Right ventricle myocardium inferior (tissue), 1 donor: ENCODE data around the gene RPS19BP1. TPM values are rescaled to one million over a fixed set of nuclear protein-coding genes. Genes with fewer than 3 reads are reported as not detected.
"Not testable (repeated sequence)": the region's sequence is repeated elsewhere in the genome, so short reads cannot be mapped to it uniquely, and the experiment has no call there.

Source experiments
- ATAC-seq: fragments of 200-7000 bp; cut with Tn5 transposase; one replicate; pipeline ENCODE4 v1.9.1; 2020; ENCODE audit warnings: mild to moderate bottlenecking, moderate library complexity
- DNase-seq: peaks from one replicate; pipeline ENCODE4 v3.0.0; 2021; ENCODE audit errors: missing footprints
- intact Hi-C: fragments of 100-400 bp; cut with DNase I; formaldehyde crosslinking; loops from one replicate; pipeline ENCODE4 v1.11.0; 2022
- total RNA-seq: library from RNA; stranded (reverse); fragmentation: NEBNext Ultra II Directional; extraction: Animal tissue kit (Norgen Biotek cat#: 25700); gene quantifications from one replicate; pipeline ENCODE4 v1.2.1, GENCODE V29; 2021
- donor health status: DM: no; HTN: yes; CAD: no; lungs with severe emphysema.

RPS19BP1 gene
- total RNA-seq, 1 donor from 2014 or later, result 61.9 TPM

DNA sequence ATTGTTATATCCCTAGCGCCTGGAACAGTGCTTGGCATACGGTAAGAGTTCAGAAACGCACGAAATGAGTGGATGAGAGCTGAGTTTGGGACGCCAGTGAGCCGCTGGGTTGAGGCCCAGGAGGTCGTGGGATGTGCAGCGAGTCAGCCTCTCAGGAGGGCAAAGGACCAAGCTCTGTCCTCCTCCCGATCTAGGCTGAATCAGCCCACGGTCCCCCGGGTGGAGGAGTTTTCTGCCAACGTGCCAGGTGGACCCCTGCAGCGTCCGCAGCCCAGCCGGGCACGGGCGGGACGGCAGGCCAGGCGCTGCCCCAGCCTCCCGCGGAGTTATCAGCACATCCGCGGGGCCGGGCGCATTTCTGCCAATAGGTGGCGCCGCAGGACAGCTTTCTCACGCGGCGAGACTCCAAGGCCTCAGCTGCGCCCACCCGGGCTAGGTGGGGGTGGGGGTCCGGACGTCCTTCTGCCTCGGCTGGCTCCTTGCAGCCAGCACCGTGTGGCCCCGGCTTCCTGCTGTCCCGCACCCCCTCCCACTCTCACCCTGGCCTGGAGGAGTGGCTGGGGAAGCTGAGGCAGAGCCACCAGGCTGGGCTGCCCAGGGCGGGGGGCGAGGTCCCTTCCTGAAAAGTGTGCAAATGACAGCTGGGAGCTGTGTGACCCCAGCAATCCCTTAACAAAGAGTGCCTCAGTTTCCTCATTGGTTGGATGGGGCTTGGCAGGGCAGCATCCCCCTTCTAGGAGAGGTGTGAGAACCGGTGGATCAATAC, 2.2 kb upstream of the RPS19BP1 start:
- DNase-seq (peak; percentile 95), ATAC-seq (peak; percentile 27)
- intact Hi-C loops, result loop anchor here (2.0 to 5.0 kb wide), 3 partner anchors 217 to 812 kb away; partner anchors contain the start of genes ADSL and RPL3

DNA sequence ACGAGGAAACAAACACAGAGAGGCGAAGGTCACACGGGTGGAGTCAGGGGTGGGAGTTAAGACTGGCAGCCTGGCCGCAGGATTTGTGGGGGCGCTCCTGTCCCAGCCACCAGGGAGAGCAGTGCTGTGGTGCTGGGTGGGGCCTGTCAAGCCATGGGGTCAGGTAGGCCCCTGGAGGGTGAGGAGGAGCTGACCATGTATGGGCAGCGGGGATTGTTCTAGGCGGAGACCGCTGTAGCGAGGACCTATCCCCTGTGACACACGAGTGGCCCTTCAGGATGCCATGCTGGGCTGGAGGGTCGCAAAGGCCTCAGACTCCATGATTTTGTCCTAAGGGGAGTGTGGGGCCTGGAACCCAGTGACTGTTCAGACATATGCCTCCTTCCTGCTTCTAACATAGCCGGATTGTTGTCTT, 1.6 kb upstream of the RPS19BP1 start:
- ATAC-seq (no peak), DNase-seq (peak; percentile 58)
- intact Hi-C loops, result loop anchor here (2.0 to 5.0 kb wide), 3 partner anchors 217 to 813 kb away; partner anchors contain the start of genes ADSL and RPL3

DNA sequence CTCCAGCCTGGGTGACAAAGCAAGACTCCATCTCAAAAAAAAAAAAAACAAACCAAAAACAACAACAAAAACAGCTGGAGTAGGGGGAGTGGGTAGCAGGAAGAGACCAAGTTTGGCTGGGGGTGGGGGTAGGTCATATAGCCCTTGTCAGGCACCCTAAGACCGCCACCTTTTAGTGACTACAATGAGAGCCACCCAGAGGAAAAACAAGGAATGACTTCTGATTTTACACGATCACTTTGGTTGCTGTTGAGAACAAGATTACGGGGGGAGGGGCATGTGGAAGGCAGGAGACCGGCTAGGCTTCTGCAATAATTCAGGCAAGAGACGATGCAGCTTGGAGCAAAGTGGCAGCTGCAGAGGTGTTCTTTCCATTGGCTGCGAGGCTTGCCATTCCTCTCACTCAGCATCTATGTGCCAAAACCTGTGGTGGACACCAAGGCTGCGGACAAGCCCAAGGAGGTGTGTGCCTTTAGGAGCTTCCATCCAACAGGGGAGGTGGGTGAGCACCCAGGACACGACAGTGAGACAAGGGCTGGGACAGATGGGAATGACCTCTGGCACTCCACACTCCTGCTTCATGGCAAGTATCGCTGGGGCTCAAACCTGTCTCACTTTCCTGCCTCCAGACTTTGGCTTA, 1.7 kb downstream of the RPS19BP1 start:
- DNase-seq (peak; percentile 28), ATAC-seq (no peak)
- intact Hi-C loops, result loop anchor here (5.0 kb wide), 2 partner anchors 214 to 511 kb away; partner anchors contain the start of gene RPL3

DNA sequence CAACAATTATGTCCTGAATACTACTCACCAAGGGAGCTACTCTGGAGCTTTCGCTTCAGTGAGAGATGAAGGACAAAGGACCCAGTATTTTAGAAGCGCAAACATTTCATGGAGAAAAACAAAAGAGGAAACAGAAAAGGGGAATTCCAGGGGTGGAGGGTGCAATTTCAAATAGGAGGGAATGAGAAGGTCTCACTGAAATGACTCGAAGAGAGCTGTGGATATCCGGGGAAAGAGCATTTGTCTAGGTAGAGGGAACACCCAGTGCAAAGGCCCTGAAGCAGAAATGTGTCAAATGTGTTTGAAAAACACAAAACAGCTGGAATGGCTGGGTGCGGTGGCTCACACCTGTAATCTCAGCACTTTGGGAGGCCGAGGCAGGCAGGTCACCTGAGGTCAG, 2.4 kb downstream of the RPS19BP1 start:
- DNase-seq (no peak), ATAC-seq (no peak)
- intact Hi-C loops, result loop anchor here (5.0 kb wide), 2 partner anchors 213 to 512 kb away; partner anchors contain the start of gene RPL3

DNA sequence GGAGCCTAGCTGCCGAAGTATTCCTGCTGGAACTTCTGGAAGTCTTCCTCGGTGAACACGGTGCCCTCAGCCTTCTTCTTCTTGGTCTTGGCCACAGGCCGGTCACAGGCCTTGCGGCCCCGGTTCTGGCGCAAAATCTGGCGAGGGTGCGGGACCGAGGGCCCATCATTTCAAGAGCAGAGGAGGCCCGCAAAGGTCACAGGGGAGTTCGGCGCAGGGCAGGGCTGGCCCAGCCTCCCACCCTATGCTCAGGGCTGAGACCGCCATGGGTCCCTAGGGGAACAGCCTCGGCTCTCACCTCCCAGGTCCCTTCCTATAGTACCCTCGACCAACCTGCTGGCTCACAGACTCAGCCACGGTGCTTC, 3.1 kb downstream of the RPS19BP1 start:
- intact Hi-C loops, result loop anchor here (5.0 to 10.0 kb wide), 3 partner anchors 37 to 377 kb away; partner anchors contain the start of gene CBX7
- DNase-seq, result peak; percentile 69
- no peak for ATAC-seq

DNA sequence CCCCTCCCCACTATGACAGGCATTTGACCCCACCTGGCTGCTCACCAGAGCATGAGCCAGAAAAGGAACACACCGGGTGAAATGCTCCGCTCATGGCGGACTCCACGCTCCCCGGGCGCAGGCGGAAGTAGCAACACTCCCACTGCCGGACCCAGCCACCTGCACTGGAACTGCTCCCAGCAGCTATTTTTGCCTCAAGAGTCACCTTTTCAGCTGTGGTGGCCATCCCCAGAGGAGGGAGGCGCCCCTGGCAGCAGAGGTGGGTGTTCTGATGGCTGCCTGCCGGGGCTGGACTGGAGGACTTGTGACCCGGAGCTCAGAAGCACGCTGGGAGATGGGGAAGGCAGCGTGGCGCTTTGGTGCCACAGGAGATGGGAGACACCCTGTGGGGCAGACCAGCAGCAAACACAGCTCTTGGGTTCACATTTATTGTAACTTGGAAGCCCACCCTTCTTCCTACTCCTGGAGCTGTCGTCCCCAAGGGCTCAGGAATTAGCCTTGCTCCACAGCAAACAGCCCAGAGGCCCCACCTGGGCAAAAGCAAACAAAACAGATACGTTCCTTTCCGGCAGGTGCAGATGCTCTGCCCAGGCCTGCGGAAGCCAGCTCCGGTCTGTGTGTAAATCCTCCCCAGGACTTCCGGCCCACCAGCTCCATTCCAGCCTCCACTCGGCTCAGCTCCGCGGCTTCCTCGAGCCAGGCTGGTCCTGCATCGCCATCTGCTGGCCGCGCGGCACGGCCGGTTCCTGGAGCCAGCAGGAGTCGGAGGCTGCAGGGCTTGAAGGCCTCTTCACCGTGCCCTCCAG, 3.7 kb downstream of the RPS19BP1 start:
- intact Hi-C loops, result loop anchor here (5.0 to 10.0 kb wide), 3 partner anchors 37 to 377 kb away; partner anchors contain the start of gene CBX7
- ATAC-seq (peak; percentile 51), DNase-seq (peak; percentile 95)

DNA sequence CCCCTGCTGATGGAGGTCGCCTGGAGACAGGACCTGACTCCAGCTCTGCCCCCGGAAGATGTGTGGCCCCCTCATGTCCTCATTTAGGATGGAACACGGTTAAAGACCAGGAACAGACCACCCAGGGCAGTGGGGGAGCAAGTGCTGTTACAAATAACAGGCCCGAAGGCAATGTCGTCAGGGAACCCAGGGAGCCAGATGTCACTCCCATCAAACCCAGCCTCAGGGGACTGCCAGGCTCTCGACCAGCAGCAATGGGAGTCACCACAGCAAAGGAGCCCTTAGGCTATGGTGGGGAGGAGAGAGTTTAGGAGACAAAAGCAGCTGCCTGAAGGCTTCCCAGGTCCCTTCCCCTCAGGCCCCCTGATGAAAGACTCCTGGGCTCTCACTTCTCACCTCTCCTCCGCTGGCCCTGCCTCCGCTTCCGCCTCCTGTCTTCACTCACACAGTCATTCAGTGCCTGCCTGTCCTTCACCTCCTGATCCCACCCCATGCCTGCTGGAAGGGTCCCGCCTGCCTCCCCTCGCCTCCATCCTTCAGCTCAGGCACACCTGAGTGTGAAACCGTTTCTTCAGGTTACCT, 4.4 kb downstream of the RPS19BP1 start:
- ATAC-seq (no peak), DNase-seq (no peak)
- intact Hi-C loops, result loop anchor here (5.0 to 10.0 kb wide), 3 partner anchors 36 to 376 kb away; partner anchors contain the start of gene CBX7

DNA sequence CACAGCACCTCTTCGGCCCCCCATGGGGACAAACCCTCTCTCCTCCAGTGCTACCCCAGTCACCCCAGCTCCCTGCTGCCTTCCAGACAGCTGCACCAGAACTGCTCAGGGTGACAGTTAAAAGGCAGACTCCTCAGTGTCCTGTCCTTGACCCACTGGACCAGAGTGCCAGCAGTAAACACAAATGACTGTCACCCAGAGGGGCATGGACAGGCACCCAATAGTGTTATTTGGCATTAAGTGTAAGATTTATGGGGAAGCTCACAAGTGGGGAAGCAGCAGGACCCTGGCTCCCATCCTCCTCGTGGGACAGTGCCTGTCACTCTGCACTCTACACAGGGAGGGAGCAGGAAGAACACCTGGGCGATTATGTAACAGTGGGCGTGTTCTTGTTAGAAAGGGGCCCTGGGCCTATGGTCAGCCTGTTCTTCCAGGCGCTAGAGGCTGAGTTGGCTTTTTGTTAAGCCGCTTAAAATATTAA, 5.0 kb downstream of the RPS19BP1 start:
- DNase-seq, result no peak
- ATAC-seq, result no peak
- intact Hi-C loops, result loop anchor here (2.0 to 10.0 kb wide), 4 partner anchors 35 to 375 kb away; partner anchors contain the start of gene CBX7

DNA sequence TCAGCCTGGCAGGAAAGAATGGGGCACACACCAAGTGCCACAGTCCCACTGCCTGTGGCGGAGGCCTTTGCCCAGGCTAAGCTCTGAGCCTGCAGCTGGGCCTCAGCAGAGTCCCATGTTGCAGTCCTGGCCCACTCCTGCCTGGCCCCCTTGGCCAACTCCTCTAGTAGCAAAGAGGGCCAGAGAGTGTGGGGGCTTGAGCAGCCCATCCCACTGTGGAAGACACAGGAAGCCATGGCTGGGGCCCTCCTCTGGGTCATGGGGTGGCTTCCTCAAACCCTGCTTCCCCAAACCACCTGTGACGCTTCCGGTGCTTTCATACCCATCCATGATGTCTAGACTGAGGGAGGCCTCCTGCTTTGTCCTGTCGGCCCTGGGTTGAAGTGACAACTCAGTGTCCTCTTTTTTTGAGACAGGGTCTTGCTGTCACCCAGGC, 5.8 kb downstream of the RPS19BP1 start:
- ATAC-seq, result no peak
- intact Hi-C loops, result loop anchor here (2.0 to 10.0 kb wide), 4 partner anchors 34 to 374 kb away; partner anchors contain the start of gene CBX7
- DNase-seq, result no peak

DNA sequence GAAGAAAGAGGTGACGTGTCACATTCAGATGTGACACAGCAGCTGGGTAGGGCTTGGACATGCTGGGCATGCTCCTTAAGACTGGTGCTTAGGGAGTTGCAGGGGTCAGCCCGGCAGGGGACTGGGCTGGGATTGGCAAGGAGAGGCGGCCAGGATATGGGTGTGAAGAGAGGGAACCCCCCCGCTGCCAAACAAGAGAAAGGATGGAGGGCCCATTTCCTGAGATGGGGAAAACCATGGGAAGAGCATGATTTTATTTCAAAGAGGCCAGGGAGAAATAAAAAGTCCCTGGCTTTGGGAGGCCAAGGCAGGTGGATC, 6.9 kb downstream of the RPS19BP1 start:
- intact Hi-C loops, result loop anchor here (5.0 to 10.0 kb wide), 3 partner anchors 33 to 373 kb away; partner anchors contain the start of gene CBX7
- ATAC-seq (no peak), DNase-seq (no peak)

DNA sequence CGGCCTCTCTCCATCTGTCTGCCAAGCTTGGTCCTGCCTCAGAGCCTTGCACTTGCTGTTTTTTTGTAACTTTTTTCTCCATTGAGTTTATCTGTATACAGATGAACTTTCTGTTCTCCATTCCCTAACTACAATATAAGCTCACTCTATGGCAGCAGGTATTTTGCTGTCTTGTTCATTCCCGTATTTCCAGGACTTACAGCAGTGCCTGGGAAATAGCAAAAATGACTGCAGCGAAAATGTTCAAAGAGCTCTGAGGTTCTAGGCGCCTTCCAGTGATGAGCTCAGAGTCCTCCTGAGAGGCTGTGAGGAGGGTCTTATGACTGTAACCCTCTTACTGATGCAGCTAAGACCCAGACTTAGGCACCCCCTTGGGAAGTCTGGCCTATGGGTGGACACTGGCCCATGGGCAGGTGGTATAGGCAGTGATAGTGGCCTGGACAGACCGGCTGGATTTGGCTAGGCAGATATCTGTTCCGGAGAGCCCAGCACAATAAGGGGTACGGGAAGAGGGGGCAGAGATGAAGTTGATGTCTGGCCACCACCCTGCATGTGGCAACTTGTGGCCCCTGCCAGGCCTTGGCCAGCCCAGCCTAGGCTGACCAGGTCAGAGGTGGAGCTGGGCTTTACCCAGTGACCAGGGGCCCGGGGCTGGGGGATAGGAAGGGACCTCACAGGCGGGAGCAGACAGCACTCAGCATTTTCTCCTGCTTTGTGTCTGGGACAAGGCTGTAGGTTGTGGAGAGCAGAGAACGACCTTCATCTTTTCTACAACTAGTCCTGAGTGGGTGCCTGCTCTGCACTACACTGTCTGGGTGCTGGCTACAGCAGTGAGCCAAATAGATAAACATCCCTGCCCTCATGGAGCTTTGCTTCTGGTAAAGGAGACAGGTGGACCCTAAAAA, 7.5 kb downstream of the RPS19BP1 start:
- intact Hi-C loops, result loop anchor here (5.0 to 10.0 kb wide), 3 partner anchors 33 to 373 kb away; partner anchors contain the start of gene CBX7
- no peak for DNase-seq
- ATAC-seq, result no peak

DNA sequence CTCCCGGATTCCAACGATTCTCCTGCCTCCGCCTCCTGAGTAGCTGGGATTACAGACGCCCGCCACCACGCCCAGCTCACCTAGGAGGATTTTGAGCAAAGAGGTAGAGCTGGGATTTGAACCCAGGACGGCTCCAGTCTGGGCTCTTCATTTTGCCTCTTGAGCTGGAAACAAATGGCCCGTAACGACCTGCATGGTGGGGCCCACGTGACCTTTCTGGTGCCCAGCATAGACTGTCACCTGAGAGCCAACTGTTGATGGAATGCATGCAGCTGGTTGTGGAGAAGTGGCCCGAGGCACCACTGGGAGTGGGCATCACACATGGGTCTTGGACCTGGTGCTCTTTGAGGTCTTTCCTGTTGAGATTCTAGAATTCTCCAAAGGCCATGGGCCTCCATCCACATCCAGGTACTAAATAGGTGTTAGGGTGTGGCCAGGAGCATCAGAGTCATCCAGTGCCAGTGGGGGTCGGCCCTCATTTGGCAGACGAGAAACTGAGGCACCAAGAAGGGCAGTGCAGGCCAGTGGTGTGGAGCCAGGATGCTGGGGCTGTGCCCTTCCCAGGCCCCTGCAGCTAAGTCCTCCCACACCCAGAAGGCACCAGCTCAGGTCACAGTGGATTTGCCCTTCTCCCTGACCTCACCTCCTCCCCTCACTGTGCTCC, 8.3 kb downstream of the RPS19BP1 start:
- no peak for ATAC-seq
- intact Hi-C loops, result loop anchor here (10.0 kb wide), 1 partner anchor 349 kb away; no protein-coding TSS in a partner anchor
- no peak for DNase-seq

DNA sequence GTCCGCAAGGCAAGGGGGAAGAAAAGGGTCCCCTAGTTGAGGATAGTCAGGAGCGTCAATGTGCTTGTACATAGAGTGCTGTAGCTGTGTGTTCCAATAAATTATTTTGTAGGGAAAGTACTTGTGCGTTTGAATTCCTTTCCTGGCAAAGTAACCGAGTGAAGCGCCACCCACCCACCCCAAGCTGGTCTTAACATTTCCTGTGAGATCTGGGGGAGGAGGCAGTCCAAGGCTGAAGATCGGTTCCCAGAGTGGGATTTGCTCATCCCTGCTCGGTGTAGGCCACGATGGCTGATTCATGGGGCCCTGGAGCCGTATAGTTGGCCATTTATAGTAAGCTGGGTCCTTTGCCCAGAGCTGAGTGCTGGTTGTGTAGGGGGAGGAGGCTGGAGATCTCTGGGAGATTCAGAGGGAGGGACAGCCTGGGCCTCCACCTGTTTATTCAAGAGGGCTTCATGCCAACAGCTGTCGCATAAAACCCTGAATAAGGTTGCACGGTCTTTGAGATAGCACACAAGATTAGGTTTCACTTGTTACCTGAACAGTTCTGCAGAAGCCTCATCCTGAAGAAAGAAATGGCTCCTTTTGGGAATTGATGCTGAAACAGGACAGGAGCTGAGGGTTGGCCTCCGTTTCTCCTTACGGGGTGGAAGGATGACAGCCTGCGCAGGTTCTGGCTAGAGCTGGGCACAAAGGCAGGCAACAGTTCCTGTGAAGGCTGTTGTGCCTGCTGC, 9.8 kb downstream of the RPS19BP1 start:
- intact Hi-C loops, result loop anchor here (1.0 to 10.0 kb wide), 2 partner anchors 123 to 348 kb away; partner anchors contain the start of gene TAB1
- DNase-seq, result no peak
- no peak for ATAC-seq

DNA sequence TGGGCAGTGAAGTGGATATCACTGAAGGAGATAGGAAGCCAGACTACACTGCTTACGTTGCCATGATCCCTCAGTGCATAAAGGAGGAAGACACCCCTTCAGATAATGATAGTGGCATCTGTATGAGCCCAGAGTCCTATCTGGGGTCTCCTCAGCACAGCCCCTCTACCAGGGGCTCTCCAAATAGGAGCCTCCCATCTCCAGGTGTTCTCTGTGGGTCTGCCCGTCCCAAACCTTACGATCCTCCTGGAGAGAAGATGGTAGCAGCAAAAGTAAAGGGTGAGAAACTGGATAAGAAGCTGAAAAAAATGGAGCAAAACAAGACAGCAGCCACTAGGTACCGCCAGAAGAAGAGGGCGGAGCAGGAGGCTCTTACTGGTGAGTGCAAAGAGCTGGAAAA, 10.5 kb downstream of the RPS19BP1 start:
- not testable (repeated sequence) for DNase-seq, ATAC-seq
- intact Hi-C loops, result loop anchor here (10.0 kb wide), 1 partner anchor 347 kb away; no protein-coding TSS in a partner anchor

DNA sequence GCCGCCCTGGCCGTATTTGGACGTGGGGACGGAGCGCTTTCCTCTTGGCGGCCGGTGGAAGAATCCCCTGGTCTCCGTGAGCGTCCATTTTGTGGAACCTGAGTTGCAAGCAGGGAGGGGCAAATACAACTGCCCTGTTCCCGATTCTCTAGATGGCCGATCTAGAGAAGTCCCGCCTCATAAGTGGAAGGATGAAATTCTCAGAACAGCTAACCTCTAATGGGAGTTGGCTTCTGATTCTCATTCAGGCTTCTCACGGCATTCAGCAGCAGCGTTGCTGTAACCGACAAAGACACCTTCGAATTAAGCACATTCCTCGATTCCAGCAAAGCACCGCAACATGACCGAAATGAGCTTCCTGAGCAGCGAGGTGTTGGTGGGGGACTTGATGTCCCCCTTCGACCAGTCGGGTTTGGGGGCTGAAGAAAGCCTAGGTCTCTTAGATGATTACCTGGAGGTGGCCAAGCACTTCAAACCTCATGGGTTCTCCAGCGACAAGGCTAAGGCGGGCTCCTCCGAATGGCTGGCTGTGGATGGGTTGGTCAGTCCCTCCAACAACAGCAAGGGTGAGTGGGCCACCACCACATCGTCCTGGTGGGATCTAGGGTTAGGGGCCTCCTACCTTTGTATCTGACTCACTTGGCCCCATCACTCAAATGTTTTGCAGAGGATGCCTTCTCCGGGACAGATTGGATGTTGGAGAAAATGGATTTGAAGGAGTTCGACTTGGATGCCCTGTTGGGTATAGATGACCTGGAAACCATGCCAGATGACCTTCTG, 11.3 kb downstream of the RPS19BP1 start:
- ATAC-seq, DNase-seq: not testable (repeated sequence)
- intact Hi-C loops, result loop anchor here (2.0 to 10.0 kb wide), 2 partner anchors 18 to 346 kb away; partner anchors contain the start of gene MIEF1
